CD4-positive, alpha-beta memory T cell (primary cell): ENCODE measurements around the gene KCNQ2. TPM values are rescaled to one million over a fixed set of nuclear protein-coding genes. Genes with fewer than 3 reads are reported as not detected.

ENCODE experiments used
- CTCF ChIA-PET: fragments of 350-600 bp; sonication (Branson Sonifier 250); formaldehyde crosslinking; loops from one replicate; lab custom pipeline; 2021; ENCODE audit warnings: inconsistent platforms; ENCODE audit not compliant: partially characterized antibody; lab: Charles Lee
- POLR2A ChIA-PET: fragments of 350-600 bp; sonication (Branson Sonifier 250); formaldehyde crosslinking; loops from one replicate; lab custom pipeline; 2021; ENCODE audit not compliant: partially characterized antibody; lab: Charles Lee
- DNase-seq, 5 donors: peaks; one replicate each; pipeline versions ENCODE4 v3.0.0 to v3.0.0-alpha.2; 2020 to 2022; ENCODE audit warnings: mixed read lengths in 1 of 5
- H3K27ac ChIP-seq: one replicate; pipeline ENCODE4 v1.7.0; 2013; ENCODE audit warnings: low read depth, low read length
- H3K27me3 ChIP-seq: 2 replicates; pipeline ENCODE4 v1.7.0; 2013; ENCODE audit warnings: mild to moderate bottlenecking, low read length, moderate library complexity; ENCODE audit not compliant: insufficient read depth
- H3K36me3 ChIP-seq: 2 replicates; pipeline ENCODE4 v1.7.0; 2013; ENCODE audit warnings: mild to moderate bottlenecking, low read length, moderate library complexity; ENCODE audit not compliant: insufficient read depth
- H3K4me1 ChIP-seq: 2 replicates; pipeline ENCODE4 v1.7.0; 2013; ENCODE audit warnings: mild to moderate bottlenecking, low read length, moderate library complexity; ENCODE audit not compliant: insufficient read depth
- H3K4me3 ChIP-seq, 2 donors: one replicate each; pipeline ENCODE4 v1.7.0; 2013; ENCODE audit warnings: low read length in 2 of 2, mild to moderate bottlenecking in 1 of 2
- H3K9me3 ChIP-seq, 2 donors: one replicate each; pipeline ENCODE4 v1.7.0; 2013; ENCODE audit warnings: low read length in 2 of 2, control low read depth in 1 of 2; ENCODE audit not compliant: control insufficient read depth in 1 of 2
- H3K27ac Mint-ChIP-seq, 7 donors: one replicate each; pipeline ENCODE4 v1.8.0; 2020 to 2021; ENCODE audit warnings: mixed read lengths in 7 of 7, mild to moderate bottlenecking in 6 of 7, inconsistent platforms in 3 of 7, moderate library complexity in 3 of 7
- H3K27me3 Mint-ChIP-seq, 2 donors: one replicate each; pipeline ENCODE4 v1.8.0; 2020 to 2021; ENCODE audit warnings: mixed read lengths in 2 of 2
- H3K36me3 Mint-ChIP-seq, 2 donors: one replicate each; pipeline ENCODE4 v1.8.0; 2020 to 2021; ENCODE audit warnings: mixed read lengths in 2 of 2, inconsistent platforms in 1 of 2, mild to moderate bottlenecking in 1 of 2
- H3K4me1 Mint-ChIP-seq, 4 donors: one replicate each; pipeline ENCODE4 v1.8.0; 2020 to 2021; ENCODE audit warnings: mixed read lengths in 4 of 4, mild to moderate bottlenecking in 1 of 4
- H3K4me3 Mint-ChIP-seq, 8 donors: one replicate each; pipeline ENCODE4 v1.8.0; 2020 to 2021; ENCODE audit warnings: mixed read lengths in 8 of 8, mild to moderate bottlenecking in 7 of 8, moderate library complexity in 6 of 8, inconsistent platforms in 3 of 8
- H3K9me3 Mint-ChIP-seq, 8 donors: one replicate each; pipeline ENCODE4 v1.8.0; 2020 to 2021; ENCODE audit warnings: mixed read lengths in 8 of 8, mild to moderate bottlenecking in 5 of 8, inconsistent platforms in 3 of 8, moderate library complexity in 1 of 8
- intact Hi-C: fragments of 100-400 bp; cut with micrococcal nuclease; formaldehyde crosslinking; loops from one replicate; pipeline ENCODE4 v1.15.1; 2023
- polyA plus RNA-seq, 2 donors: library from polyadenylated mRNA; unstranded; fragments of 300-500 nt; fragmentation: Illumina TruSeq; gene quantifications; one replicate each; pipeline ENCODE4 v1.2.3, GENCODE V29; 2021
- total RNA-seq, 2 experiments: library from RNA; stranded (reverse); gene quantifications; one replicate each; pipeline ENCODE4 v1.2.3, GENCODE V29; 2021

Gene KCNQ2
- total and polyA plus RNA-seq, 4 experiments from 2014 or later: not detected

DNA sequence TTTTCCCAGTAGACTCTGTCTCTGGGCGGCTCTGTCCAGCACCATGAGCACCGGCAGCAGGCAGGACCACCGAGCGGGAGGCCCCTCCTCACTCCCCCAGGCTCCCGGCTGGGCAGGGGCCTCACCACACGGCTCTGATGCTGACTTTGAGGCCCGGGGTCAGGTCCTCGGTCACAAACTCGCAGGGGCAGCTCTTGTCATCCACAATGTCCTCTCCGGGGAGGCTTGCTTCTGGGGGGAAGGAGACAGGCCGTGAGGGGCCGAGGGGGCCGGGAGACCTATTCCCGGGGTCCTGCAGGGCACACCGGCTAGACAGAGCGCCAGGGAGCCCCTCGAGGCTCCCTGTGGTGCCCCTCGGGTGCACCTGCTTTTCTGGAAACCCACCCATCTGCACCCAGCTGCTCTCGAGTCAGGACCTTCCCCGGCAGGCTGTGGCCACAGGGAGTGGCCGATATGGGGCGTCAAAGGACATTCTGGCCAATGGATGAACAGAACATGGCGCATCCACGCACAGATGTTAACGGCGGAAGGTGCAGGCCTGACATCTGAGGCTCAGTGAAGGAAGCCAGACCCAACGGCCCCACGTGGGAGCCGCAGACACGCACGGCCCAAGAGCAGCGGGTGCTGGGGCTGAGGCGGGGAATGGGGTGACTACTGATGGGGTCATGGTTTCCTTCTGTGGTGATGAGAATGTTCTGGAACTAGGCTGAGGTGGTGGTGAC is 58.3 kb downstream of the KCNQ2 start:
- ChIA-PET POLR2A (no interaction called here), CTCF (no interaction called here)
- Mint-ChIP-seq H3K4me3 (no peak overlapping the region), H3K27ac (no peak overlapping the region), H3K4me1 (peaks cover 0 to 8% (median 2%) of the 10 kb centered on the region in 4 donors), H3K9me3 (peaks cover 0 to under 1% (median 0%) of the 10 kb centered on the region in 8 donors), H3K27me3 (peaks cover 4 to 6% of the 10 kb centered on the region in 2 donors), H3K36me3 (no peaks in the 10 kb centered on the region)
- Histone ChIP-seq H3K27me3 (no peaks in the 10 kb centered on the region), H3K9me3 (no peaks in the 10 kb centered on the region), H3K27ac (no peak overlapping the region), H3K4me3 (no peak overlapping the region), H3K36me3 (no peaks in the 10 kb centered on the region), H3K4me1 (no peaks in the 10 kb centered on the region)
- peak in 1 of 5 donors; percentile 27 for DNase-seq
- intact Hi-C loops: no loop called here

DNA sequence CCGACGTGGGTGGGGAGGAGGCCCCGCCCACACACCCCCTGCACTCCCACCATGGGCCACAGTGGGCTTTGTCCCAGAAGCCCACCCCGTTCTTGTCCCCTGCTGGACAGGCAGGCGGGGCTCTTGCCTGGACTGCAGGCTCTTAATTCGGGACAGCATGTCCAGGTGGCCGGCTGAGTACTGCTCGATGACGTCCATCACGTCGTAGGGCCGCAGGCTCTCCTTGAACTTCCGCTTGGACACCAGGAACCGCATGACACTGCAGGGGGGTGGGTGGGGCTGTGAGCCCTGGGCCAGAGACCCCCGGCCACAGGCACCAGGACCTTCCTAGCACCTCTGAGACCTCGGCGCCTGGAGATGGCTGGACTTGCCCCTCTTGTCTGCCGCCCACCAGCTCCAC is 59.1 kb downstream of the KCNQ2 start:
- H3K27me3 ChIP-seq: no peaks in the 10 kb centered on the region
- intact Hi-C loops: no loop called here
- CTCF ChIA-PET: no interaction called here
- H3K4me3 ChIP-seq: no peak overlapping the region
- Mint-ChIP-seq H3K9me3 (peaks cover 0 to 2% (median 0%) of the 10 kb centered on the region in 8 donors), H3K4me3 (no peak overlapping the region), H3K27ac (no peak overlapping the region), H3K36me3 (no peaks in the 10 kb centered on the region), H3K27me3 (peaks cover 4 to 6% of the 10 kb centered on the region in 2 donors), H3K4me1 (peaks cover 1 to 10% (median 3%) of the 10 kb centered on the region in 4 donors)
- H3K4me1 ChIP-seq: no peaks in the 10 kb centered on the region
- no peaks in the 10 kb centered on the region for H3K9me3 ChIP-seq
- DNase-seq: peak in 1 of 5 donors; percentile 8
- no peak overlapping the region for H3K27ac ChIP-seq
- no peaks in the 10 kb centered on the region for H3K36me3 ChIP-seq
- POLR2A ChIA-PET: no interaction called here

DNA sequence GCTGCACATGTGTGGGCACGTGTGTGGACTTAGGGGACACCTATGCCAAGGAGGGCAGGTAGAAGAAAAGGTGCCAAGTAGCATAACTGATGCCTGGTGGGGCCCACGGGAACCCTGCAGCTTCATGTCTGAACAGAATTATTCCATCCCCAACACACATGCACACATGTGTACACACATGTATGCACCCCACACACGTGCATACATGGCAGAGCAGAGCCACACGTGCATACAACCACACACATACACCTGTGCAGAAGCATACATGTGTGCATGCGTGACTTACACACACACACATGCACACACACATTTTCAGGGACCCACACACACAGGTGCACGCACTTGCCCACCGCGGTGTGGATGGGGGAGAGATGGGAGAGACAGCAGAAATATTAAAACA is 59.6 kb downstream of the KCNQ2 start:
- DNase-seq: no peak
- ChIA-PET CTCF (no interaction called here), POLR2A (no interaction called here)
- Mint-ChIP-seq H3K4me1 (peaks cover 1 to 10% (median 3%) of the 10 kb centered on the region in 4 donors), H3K4me3 (no peak overlapping the region), H3K27me3 (peaks cover 4 to 5% of the 10 kb centered on the region in 2 donors), H3K27ac (no peak overlapping the region), H3K36me3 (no peaks in the 10 kb centered on the region), H3K9me3 (peaks cover 0 to 2% (median 0%) of the 10 kb centered on the region in 8 donors)
- no peak overlapping the region for H3K4me3 ChIP-seq
- no peaks in the 10 kb centered on the region for H3K4me1 ChIP-seq
- no peak overlapping the region for H3K27ac ChIP-seq
- H3K27me3 ChIP-seq: no peaks in the 10 kb centered on the region
- intact Hi-C loops: no loop called here
- no peaks in the 10 kb centered on the region for H3K9me3 ChIP-seq
- H3K36me3 ChIP-seq: no peaks in the 10 kb centered on the region

DNA sequence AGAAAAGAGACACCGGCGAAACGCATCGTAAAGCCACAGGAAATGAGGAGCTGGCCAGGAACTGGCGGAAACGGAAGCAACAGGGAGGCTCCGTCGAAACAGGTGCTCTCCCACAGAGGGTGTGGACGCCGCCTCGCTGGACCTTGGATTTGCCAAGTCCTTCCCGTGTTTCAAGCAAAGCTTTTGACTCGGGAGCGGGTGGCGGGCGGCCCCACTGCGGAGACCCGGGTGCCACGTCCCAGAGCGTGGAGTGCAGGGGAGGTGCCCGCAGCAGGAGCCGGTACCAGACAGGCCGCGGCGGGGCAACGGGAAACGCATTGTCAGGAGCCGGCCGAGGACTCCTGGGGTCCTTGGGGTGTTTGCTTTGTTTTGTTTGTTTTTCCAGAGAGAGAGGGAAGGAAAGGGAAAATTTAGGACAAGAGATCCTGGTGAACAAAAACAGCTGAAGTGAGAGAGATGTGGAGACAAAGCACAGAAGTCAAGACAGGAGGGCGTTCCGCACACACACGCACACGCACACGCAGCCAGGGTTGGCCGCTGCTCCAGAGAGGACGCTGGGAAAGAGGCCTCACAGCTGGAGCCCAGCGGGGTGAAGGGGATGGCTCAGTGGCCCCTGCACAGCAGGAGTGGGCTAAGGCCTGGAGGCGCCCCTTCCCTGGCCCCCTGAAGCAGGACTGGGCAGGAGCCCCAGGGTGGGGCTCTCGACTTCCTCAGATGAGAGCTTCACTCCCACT is 60.4 kb downstream of the KCNQ2 start:
- Histone ChIP-seq H3K9me3 (no peaks in the 10 kb centered on the region), H3K36me3 (no peaks in the 10 kb centered on the region), H3K27me3 (no peaks in the 10 kb centered on the region), H3K27ac (no peak overlapping the region), H3K4me3 (no peak overlapping the region), H3K4me1 (no peaks in the 10 kb centered on the region)
- Mint-ChIP-seq H3K27me3 (peaks cover 4 to 5% of the 10 kb centered on the region in 2 donors), H3K4me1 (peaks cover 1 to 10% (median 3%) of the 10 kb centered on the region in 4 donors), H3K36me3 (no peaks in the 10 kb centered on the region), H3K4me3 (no peak overlapping the region), H3K9me3 (peaks cover 0 to 2% (median 0%) of the 10 kb centered on the region in 8 donors), H3K27ac (no peak overlapping the region)
- CTCF ChIA-PET: no interaction called here
- peak in 1 of 5 donors; percentile 11 for DNase-seq
- POLR2A ChIA-PET: no interaction called here
- intact Hi-C loops: no loop called here

DNA sequence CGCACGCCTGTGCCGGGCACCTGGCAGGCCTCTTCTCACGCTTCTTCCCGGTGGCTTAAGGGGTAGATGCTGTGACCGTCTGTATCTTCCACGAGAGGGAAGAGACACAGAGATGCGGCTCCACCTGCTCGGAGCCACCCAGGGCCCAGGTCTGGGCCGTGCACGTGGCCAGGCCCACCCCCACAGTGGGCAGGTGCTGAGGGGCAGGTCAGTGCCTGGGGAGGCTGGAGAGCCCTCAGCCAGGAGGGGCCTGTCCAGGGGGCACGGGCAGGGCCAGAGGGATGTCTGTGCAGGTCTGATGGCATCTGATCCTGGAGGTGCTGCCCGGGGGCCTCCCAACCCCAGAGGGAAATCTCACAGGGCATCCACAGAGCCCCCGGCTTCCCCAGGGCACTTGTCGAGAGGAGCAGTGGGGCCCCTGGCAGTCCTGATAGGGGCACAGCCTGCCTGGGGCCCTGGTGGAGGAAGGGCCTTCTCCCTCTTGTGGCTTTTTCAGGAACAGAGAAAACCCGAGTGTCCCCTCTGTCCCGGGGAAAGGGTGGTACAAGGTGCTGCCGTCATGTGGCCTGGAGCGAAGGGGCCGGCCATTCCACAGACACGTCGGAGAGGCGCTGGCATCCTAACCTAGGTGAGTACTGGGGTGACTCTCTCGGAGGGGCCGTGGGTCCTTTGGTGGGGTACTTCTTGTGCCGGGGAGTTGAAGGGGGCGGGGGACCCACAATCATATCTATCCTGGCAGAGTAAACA is 61.1 kb downstream of the KCNQ2 start:
- peaks cover 3 to 4% of the 10 kb centered on the region in 2 donors for H3K27me3 Mint-ChIP-seq

DNA sequence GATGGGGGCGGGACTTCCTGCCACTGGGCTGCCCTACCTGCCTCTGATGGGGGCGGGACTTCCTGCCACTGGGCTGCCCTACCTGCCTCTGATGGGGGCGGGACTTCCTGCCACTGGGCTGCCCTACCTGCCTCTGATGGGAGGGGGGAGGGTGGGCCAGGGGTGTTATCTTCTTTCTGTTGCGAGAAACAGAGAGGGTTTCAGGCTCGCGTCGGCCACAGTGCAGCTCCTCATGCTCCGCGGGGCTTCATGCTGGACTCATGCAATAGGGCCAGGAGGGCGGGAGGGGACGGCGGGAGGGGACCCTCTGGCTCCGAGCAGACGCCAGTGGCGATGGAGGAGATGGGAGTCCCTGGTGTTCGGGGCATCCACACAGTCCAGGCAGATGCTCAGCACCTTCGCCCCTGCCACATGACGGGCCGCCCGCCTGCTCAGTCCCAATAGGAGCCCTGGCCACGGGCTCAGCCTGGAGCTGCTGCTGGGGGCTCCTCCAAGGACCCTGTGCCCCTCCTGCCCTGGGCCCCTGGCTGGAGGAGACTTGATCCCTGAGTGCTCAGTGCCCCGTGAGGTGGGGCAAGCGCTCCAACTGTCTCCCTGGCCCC is 62.5 kb downstream of the KCNQ2 start:
- peaks cover 3 to 4% of the 10 kb centered on the region in 2 donors for H3K27me3 Mint-ChIP-seq
- CTCF ChIA-PET: no interaction called here

More for the DNA sequence above, 61.1 kb downstream of the KCNQ2 start:
- Mint-ChIP-seq H3K4me1 (peaks cover 1 to 10% (median 3%) of the 10 kb centered on the region in 4 donors), H3K9me3 (peaks cover 0 to 2% (median 0%) of the 10 kb centered on the region in 8 donors), H3K27ac (no peak overlapping the region), H3K4me3 (peak overlapping the region in 1 of 8 donors; percentile 41), H3K36me3 (no peaks in the 10 kb centered on the region)
- intact Hi-C loops: no loop called here
- H3K9me3 ChIP-seq: no peaks in the 10 kb centered on the region
- no peaks in the 10 kb centered on the region for H3K4me1 ChIP-seq
- ChIA-PET CTCF (no interaction called here), POLR2A (no interaction called here)
- H3K36me3 ChIP-seq: no peaks in the 10 kb centered on the region
- H3K4me3 ChIP-seq: no peak overlapping the region
- DNase-seq: peak in 1 of 5 donors; percentile 21
- H3K27ac ChIP-seq: no peak overlapping the region
- H3K27me3 ChIP-seq: no peaks in the 10 kb centered on the region

More for the DNA sequence above, 62.5 kb downstream of the KCNQ2 start:
- H3K4me3 ChIP-seq: no peak overlapping the region
- no peak overlapping the region for H3K4me3 Mint-ChIP-seq
- no peak overlapping the region for H3K27ac Mint-ChIP-seq
- no peak overlapping the region for H3K27ac ChIP-seq
- H3K9me3 ChIP-seq: no peaks in the 10 kb centered on the region
- POLR2A ChIA-PET: no interaction called here
- no peaks in the 10 kb centered on the region for H3K36me3 ChIP-seq
- no peaks in the 10 kb centered on the region for H3K4me1 ChIP-seq
- intact Hi-C loops: no loop called here
- H3K4me1 Mint-ChIP-seq: peaks cover 1 to 10% (median 3%) of the 10 kb centered on the region in 4 donors
- no peaks in the 10 kb centered on the region for H3K36me3 Mint-ChIP-seq
- no peaks in the 10 kb centered on the region for H3K27me3 ChIP-seq
- DNase-seq: no peak
- H3K9me3 Mint-ChIP-seq: peaks cover 0 to 2% (median 0%) of the 10 kb centered on the region in 8 donors
